ENCODE results near the gene SPATA7.
A peak's percentile ranks its signal among the peaks of the same experiment; 100 is the strongest.

Gene SPATA7

DNA sequence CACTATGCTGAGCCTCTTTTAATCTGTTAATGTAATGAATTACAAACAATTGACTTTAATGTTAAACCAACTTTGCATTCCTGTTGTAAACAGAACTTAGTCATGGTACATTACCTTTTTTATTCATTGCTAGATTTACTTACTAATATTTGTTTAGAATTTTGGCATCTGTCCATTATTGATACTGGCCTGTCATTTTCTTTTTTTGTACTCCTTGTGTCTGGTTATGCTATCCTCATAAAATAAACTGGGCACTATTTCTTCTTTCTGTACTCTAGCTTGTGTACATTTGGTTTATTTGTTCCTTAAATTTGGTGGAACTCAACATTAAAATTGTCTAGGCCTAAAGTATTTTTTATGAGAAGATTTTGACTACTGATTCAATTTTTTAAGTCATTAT lies 32.1 kb downstream of the SPATA7 start:
- no peak for DNase-seq

DNA sequence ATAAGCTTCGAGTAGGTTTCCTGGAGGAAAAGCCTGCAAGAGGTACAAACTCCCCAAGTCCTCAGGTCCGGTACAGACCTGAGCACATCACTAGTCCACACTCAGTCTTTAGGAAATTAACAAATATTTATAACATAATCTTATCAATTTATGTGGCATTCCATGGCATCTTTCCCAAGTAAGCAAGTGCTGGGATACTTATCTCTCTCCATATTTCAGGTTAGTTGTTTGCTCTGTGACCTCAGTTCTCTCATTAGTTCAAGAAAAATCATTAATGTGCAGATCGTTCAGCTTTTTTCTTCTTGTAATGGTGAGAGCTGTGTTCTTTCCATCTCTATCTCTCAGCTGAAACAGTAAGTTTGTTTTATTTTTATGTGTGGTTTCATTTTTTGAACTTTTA lies 34.7 kb downstream of the SPATA7 start:
- DNase-seq = no peak

GRCh38 chr14:88421286-88421685 lies 35.8 kb downstream of the SPATA7 start:
- no peak for DNase-seq

DNA sequence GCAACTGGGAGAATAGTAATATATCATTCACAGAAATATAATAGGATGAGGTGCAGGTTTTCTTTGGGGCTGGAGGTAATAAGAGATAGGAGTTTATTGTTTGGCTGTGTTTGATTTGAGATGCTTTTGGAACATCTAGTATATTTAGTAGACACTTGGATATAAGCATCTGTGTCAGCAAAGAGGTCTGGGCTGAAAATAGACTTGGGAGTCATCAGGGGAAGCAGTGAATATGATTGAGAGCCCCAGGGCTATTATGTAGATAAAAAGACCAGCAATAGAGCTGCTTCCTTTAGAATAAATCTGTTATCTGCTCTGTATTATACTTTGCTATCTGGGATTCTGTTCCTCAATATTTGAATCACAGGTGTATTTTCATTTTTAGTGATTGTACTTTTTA lies 36.6 kb downstream of the SPATA7 start:
- DNase-seq = no peak

DNA sequence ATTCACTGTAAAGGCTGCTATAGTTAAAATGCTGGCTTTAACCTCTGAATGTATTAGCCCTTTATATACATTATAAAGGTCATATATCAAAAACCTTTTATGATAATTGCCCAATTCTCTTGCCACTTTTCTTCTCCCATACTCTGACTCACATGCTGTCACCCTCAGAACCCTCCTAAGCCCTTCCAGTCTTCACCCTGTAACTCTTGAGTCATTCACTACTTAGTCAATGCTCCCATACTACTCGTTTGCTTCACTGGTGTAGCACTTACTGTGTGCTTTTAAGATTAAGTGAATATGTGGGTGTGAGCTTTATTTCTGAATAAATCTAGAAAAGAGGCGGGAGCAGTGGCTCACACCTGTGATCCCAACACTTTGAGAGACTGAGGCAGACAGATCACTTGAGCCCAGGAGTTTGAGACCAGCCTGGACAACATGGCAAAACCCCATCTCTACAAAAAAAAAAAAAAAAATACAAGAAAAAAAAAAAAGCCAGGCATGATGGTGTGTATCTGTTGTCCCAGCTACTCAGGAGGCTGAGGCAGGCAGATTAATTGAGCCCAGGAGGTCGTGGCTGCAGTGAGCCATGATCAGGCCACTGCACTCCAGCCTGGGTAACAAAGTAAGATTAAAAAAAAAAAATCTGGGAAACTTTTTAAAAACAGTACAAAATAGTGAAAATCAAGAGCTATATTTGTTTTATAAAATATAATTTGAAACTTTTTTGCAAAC lies 37.6 kb downstream of the SPATA7 start:
- DNase-seq = no peak

GRCh38 chr14:88424573-88424972 lies 39.1 kb downstream of the SPATA7 start:
- DNase-seq = no peak

- DNase-seq = peak in 1 of 58 donors; percentile 17
Observed at GRCh38 chr14:88426271-88426670, 40.8 kb downstream of the SPATA7 start.

- no peak for DNase-seq
Observed at GRCh38 chr14:88430976-88431375, 45.5 kb downstream of the SPATA7 start.

DNA sequence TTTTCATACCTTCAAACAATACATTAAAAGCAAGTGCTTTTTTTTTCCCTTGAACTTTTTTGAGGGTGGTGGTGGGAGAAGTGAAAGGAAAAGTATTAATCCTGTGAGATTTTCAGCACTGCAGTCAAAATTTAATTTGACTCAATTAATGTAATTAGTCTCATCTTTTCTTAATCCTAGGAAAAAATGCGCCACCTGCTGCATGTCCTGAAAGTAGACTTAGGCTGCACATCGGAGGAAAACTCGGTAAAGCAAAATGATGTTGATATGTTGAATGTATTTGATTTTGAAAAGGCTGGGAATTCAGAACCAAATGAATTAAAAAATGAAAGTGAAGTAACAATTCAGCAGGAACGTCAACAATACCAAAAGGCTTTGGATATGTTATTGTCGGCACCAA lies 52.2 kb downstream of the SPATA7 start:
- no peak for DNase-seq

DNA sequence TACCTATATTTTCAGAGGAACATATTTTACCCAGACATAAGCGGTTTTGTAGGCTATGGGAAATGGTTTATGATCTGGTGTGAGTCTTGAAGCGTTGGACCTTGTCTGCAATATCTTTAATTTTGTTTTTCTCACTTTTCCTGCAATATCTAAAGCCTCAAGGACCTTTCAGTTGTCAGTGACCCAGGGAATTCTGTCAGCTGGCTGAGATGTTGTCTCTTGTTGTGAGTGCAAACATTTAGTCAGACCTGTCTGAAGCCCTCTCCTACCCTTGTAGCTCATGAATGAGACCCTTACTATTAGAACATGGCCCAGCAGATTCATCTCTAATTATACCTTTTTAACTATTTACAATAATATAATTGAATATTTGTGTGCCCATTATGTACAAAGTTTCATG lies 53.6 kb downstream of the SPATA7 start:
- DNase-seq = no peak

DNA sequence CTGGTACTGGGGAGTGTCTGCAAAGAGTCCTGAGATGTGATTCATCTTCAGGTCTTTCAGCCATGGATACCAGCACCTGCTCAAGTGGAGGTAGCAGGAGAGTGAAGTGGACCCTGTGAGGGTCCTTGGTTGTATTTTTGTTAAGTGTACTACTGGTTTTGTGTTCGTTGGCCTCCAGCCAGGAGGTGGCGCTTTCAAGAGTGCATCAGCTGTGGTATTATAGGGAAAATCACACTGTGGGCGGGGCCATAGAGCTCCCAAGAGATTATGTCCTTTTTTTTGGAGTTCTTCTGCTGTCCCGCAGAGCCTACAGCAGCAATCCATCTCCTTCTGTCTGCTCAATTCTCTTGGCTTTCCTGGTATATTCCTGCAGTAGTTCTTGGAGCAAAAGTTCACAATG lies 66.8 kb downstream of the SPATA7 start:
- no peak for DNase-seq

DNA sequence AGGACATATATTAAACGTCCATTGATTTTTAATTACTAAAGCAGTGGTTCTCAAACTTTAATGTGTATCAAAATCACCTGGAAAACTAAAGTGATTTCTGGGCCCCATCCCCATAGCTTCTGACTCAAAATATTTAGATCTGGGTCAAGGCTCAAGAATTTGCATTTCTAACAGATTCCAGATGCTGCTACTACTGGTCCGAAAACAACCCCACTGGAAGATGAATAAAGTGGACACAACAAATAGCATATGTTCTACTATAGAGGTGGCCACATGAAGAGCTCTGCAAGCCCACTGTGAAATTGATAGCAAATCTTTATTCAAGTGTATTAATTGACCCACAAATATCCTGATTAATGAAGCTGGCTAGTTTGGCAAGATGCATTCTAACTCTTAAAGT lies 69.4 kb downstream of the SPATA7 start:
- DNase-seq = no peak

- no peak for DNase-seq
Observed at GRCh38 chr14:88463318-88463717, 77.9 kb downstream of the SPATA7 start.

GRCh38 chr14:88468406-88468805 lies 82.9 kb downstream of the SPATA7 start:
- DNase-seq = no peak

DNA sequence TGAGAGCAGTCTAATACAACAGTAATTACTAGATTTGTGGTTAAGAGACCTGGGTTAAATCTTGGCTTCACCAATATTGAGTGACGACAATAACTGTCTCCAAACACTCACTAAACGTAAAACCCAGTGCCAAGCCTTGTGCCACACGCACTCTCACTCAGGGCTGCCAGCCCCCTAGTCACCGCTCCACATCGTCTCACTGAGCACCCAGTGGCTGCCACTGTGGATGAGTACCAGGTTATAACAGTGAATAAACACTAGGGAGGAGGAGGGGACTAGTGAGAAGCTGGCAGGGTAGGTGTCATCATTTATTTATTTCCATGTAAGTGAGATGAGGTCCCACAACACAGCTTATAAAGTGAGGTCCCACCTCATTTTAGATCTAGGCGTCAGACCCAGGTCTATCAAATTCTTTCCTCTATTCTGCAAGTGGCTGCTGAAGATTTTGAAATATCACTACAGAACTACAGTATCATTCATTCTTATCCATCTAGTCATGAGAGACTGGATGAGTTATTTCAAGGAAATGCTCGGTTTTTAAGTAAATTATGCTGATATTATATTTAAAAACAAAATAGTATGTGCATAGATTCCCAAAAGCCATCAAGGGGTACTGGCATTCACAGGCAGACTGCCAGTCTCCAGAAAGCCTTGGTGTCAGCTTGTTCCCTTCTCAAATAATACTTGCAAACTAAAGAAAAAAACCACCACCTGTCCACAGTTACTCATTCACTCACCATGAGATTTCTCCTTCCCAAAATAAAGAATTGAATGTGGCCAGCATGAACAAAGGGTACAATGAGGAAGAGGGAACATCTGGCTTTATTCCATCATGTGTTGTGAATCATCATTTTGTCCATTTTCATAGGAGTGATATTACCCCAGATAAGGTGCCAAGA lies 85.3 kb downstream of the SPATA7 start:
- DNase-seq = peak in 6 of 58 donors; percentile 3 to 59 (median 20)

- no peak for DNase-seq
Observed at GRCh38 chr14:88473791-88474190, 88.3 kb downstream of the SPATA7 start.

- no peak for DNase-seq
Observed at GRCh38 chr14:88476214-88476774, 90.8 kb downstream of the SPATA7 start.

DNA sequence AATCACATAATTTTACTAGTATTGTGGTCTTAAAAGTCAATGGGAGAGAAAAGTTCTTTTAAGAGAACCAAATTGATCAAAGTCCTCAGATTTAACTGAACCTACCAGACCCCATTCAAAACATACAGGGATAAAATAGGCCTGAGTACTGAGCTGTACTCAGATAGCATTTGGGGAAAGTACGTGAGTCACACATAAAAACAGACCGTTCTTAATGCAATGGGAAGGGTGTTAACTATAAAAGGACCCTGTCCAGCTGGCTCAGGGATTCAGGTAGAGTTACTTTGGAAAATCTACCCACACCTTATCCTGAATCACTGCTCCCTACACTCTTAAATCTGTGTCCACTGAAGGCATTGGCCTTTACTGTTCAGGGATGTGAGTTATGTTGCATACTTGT lies 91.4 kb downstream of the SPATA7 start:
- DNase-seq = no peak

GRCh38 chr14:88477513-88478250 lies 92.2 kb downstream of the SPATA7 start:
- no peak for DNase-seq

DNA sequence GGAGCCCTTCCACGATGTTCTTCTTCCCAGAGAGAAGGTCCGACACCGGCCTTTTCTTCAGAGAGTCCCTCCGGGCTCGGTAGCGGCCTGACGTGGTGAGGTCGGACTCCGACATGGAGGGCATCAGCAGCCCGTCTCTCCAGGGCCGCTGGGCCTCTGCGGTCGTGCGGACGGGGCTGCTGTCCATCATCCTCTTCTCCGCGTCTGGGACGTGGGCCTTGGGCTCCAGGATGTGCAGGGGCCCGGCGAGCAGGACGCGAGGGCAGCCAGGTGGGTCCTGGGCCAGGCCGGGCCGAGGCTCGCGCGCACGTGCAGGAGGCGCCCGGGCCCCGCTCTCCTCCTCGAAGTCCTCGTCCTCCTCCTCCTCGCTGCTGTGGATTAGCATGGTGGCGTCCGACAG lies 93.5 kb downstream of the SPATA7 start:
- DNase-seq = no peak

- DNase-seq = no peak
Observed at GRCh38 chr14:88479574-88479987, 94.1 kb downstream of the SPATA7 start.

DNA sequence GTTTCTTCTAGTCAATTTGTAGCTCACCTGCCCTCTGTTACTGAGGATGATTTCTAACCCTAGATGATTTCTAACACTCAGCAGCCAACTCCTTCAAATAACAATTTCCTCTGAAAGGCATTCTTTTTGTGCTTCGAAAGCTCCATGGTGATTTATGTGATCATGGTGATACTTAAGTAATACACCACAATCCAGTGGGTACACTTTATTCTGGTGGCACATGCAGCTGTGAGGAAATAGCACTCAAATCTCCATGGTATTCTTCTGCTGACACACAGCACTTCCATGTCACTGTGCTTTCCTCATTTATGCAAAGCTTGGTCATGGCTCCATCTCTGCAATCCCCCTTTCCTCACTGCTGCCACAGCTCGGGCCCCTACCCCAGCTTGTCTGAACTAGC lies 95.6 kb downstream of the SPATA7 start:
- DNase-seq = no peak
